Mammary epithelial cell (primary cell): Measurements from ENCODE around the gene CLDN9.

ENCODE experiments used
- CTCF ChIP-seq, 2 donors: IDR thresholded peaks in 1 of 2; conservative IDR thresholded peaks in 1 of 2; 2 replicates each; pipeline ENCODE4 v1.5.1; 2011 to 2012; ENCODE audit warnings: inconsistent platforms in 2 of 2, low read length in 2 of 2, mild to moderate bottlenecking in 2 of 2, control low read depth in 1 of 2, low read depth in 1 of 2; ENCODE audit not compliant: insufficient read depth in 1 of 2; ENCODE audit errors: extremely low read depth in 1 of 2
- EZH2 ChIP-seq: IDR thresholded peaks from 2 replicates; pipeline ENCODE4 v1.6.1; 2012; ENCODE audit warnings: low read length, inconsistent platforms, borderline replicate concordance

- TF ChIP-seq CTCF (conservative IDR thresholded peaks at IDR 0.05 in 1 of 2, IDR thresholded peaks at IDR 0.05 in 1 of 2; ENCODE audit: extremely low read depth in 1 of 2, insufficient read depth in 1 of 2, low read depth in 1 of 2, low read length in 2 of 2) = no peak
- no peak for TF ChIP-seq EZH2
These were observed 35.3 kb upstream of the CLDN9 start for GRCh38 chr16:2977440-2977839.
